Keratinocyte (primary cell): ENCODE data around the gene SDK2. TPM values are rescaled to one million over a fixed set of nuclear protein-coding genes. Genes with fewer than 3 reads are reported as not detected.

Experiments
- DNase-seq: peaks from one replicate; pipeline ENCODE4 v3.0.0-alpha.2; 2011; ENCODE audit warnings: low read depth, missing footprints, low spot score
- FAIRE-seq: peaks from 2 replicates; lab custom pipeline; 2011; peaks lifted over from hg19 to GRCh38; lab: Jason Lieb, UNC
- H2AFZ ChIP-seq: 2 replicates; pipeline ENCODE4 v1.6.0; 2012; ENCODE audit warnings: low read length, control low read depth, inconsistent platforms; ENCODE audit not compliant: control insufficient read depth
- H3K27ac ChIP-seq: 2 replicates; pipeline ENCODE4 v1.5.1; 2011; ENCODE audit warnings: low read length; ENCODE audit not compliant: control insufficient read depth, insufficient read depth
- H3K27me3 ChIP-seq: 3 replicates; pipeline ENCODE4 v1.6.0; 2011; ENCODE audit warnings: low read length; ENCODE audit not compliant: control insufficient read depth, insufficient read depth; ENCODE audit errors: extremely low read depth
- H3K36me3 ChIP-seq, 2 experiments: 2 replicates in 1 of 2; 3 replicates in 1 of 2; pipeline ENCODE4 v1.5.1; 2011; ENCODE audit warnings: low read length in 2 of 2, mild to moderate bottlenecking in 1 of 2; ENCODE audit not compliant: control insufficient read depth in 2 of 2, insufficient read depth in 2 of 2; ENCODE audit errors: extremely low read depth in 1 of 2
- H3K4me1 ChIP-seq: 3 replicates; pipeline ENCODE4 v1.5.1; 2011; ENCODE audit warnings: low read length; ENCODE audit not compliant: control insufficient read depth, insufficient read depth; ENCODE audit errors: extremely low read depth
- H3K4me2 ChIP-seq: 3 replicates; pipeline ENCODE4 v1.6.0; 2011; ENCODE audit warnings: low read depth, low read length; ENCODE audit not compliant: control insufficient read depth, insufficient read depth; ENCODE audit errors: extremely low read depth
- H3K4me3 ChIP-seq, 3 experiments: fragments of 200-600 bp in 1 of 3; sonication (generic) in 1 of 3; 2 replicates in 2 of 3; 3 replicates in 1 of 3; pipeline ENCODE4 v1.5.1; 2011 to 2016; ENCODE audit warnings: low read length in 3 of 3, mild to moderate bottlenecking in 3 of 3, control low read depth in 2 of 3, inconsistent platforms in 1 of 3, low read depth in 1 of 3, mixed read lengths in 1 of 3, mixed run types in 1 of 3, moderate library complexity in 1 of 3; ENCODE audit not compliant: control insufficient read depth in 2 of 3, insufficient read depth in 2 of 3; ENCODE audit errors: extremely low read depth in 1 of 3
- H3K79me2 ChIP-seq: 2 replicates; pipeline ENCODE4 v1.6.0; 2012; ENCODE audit warnings: low read length; ENCODE audit not compliant: control insufficient read depth, insufficient read depth
- H3K9ac ChIP-seq: 3 replicates; pipeline ENCODE4 v1.6.0; 2011; ENCODE audit warnings: low read length; ENCODE audit not compliant: control insufficient read depth, insufficient read depth; ENCODE audit errors: extremely low read depth
- H3K9me1 ChIP-seq: 3 replicates; pipeline ENCODE4 v1.6.0; 2011; ENCODE audit warnings: low read length; ENCODE audit not compliant: control insufficient read depth, insufficient read depth; ENCODE audit errors: extremely low read depth
- H3K9me3 ChIP-seq: 2 replicates; pipeline ENCODE4 v1.5.1; 2012; ENCODE audit warnings: low read depth, low read length; ENCODE audit not compliant: control insufficient read depth
- H4K20me1 ChIP-seq: 3 replicates; pipeline ENCODE4 v1.6.0; 2011; ENCODE audit warnings: low read length; ENCODE audit not compliant: control insufficient read depth, insufficient read depth; ENCODE audit errors: extremely low read depth
- EZH2 ChIP-seq: IDR thresholded peaks from one replicate; pipeline ENCODE4 v1.6.1; 2012; ENCODE audit warnings: inconsistent platforms, mild to moderate bottlenecking, low read length, moderate library complexity
- dilution Hi-C: fragments of 300-500 bp; cut with MboI; formaldehyde crosslinking; loops from one replicate; pipeline ENCODE4 v1.7.0; 2020; ENCODE audit warnings: low sequenced_read_pairs; ENCODE audit not compliant: extremely low pct_ligation_motif_present
- polyA plus RNA-seq, 5 experiments: library from polyadenylated mRNA; depleted of rRNA in 3 of 5; stranded (reverse) in 3 of 5; stranded (forward) in 1 of 5; unstranded in 1 of 5; fragments of >200 nt; gene quantifications; 1 replicate in 1 of 5; 2 replicates in 3 of 5; 3 replicates in 1 of 5; pipeline versions ENCODE4 v1.2.1 to v1.2.3, GENCODE V29; 2011 to 2012; ENCODE audit warnings: missing spikeins in 2 of 5, low read depth in 1 of 5, low replicate concordance in 1 of 5
- TF ChIP-seq, protein P1 (sequence below), 3 experiments: IDR thresholded peaks in 1 of 3; conservative IDR thresholded peaks in 1 of 3; optimal IDR thresholded peaks in 1 of 3; 2 replicates in 2 of 3; 3 replicates in 1 of 3; pipeline versions ENCODE3 to v1.5.1; 2011; ENCODE audit warnings: low read length in 3 of 3, mild to moderate bottlenecking in 3 of 3, moderate library complexity in 2 of 3, control low read depth in 1 of 3, inconsistent platforms in 1 of 3; ENCODE audit not compliant: insufficient read depth in 2 of 3; ENCODE audit errors: extremely low read depth in 1 of 3

The SDK2 gene
- polyA plus RNA-seq, 1 donor (not counting 4 experiments of a cell fraction or from before 2014, with no cell fraction given) = 1.8 TPM

- no peaks in the 10 kb centered on the region for H4K20me1 ChIP-seq
- H2AFZ ChIP-seq = no peak overlapping the region
- no peaks in the 10 kb centered on the region for H3K4me1 ChIP-seq
- no peaks in the 10 kb centered on the region for H3K9me3 ChIP-seq
- dilution Hi-C loops = no loop called here
- DNase-seq = no peak
- no peak overlapping the region for H3K9ac ChIP-seq
- H3K27me3 ChIP-seq = peaks cover 3% of the 10 kb centered on the region
- no peak overlapping the region for H3K27ac ChIP-seq
- H3K79me2 ChIP-seq = no peaks in the 10 kb centered on the region
- H3K4me2 ChIP-seq = no peak overlapping the region
- no peak for TF ChIP-seq EZH2
- TF ChIP-seq, protein P1, sequence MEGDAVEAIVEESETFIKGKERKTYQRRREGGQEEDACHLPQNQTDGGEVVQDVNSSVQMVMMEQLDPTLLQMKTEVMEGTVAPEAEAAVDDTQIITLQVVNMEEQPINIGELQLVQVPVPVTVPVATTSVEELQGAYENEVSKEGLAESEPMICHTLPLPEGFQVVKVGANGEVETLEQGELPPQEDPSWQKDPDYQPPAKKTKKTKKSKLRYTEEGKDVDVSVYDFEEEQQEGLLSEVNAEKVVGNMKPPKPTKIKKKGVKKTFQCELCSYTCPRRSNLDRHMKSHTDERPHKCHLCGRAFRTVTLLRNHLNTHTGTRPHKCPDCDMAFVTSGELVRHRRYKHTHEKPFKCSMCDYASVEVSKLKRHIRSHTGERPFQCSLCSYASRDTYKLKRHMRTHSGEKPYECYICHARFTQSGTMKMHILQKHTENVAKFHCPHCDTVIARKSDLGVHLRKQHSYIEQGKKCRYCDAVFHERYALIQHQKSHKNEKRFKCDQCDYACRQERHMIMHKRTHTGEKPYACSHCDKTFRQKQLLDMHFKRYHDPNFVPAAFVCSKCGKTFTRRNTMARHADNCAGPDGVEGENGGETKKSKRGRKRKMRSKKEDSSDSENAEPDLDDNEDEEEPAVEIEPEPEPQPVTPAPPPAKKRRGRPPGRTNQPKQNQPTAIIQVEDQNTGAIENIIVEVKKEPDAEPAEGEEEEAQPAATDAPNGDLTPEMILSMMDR (optimal IDR thresholded peaks at IDR 0.05 in 1 of 3, IDR thresholded peaks at IDR 0.05 in 1 of 3, conservative IDR thresholded peaks at IDR 0.05 in 1 of 3; ENCODE audit: extremely low read depth in 1 of 3, insufficient read depth in 2 of 3, low read length in 3 of 3) = peak; percentile 68 to 78 (median 77)
- no peak for FAIRE-seq
- no peaks in the 10 kb centered on the region for H3K36me3 ChIP-seq
- no peaks in the 10 kb centered on the region for H3K9me1 ChIP-seq
- no peak overlapping the region for H3K4me3 ChIP-seq
Measured at GRCh38 chr17:73657473-73658116, 13.3 kb upstream of the SDK2 start.

DNA sequence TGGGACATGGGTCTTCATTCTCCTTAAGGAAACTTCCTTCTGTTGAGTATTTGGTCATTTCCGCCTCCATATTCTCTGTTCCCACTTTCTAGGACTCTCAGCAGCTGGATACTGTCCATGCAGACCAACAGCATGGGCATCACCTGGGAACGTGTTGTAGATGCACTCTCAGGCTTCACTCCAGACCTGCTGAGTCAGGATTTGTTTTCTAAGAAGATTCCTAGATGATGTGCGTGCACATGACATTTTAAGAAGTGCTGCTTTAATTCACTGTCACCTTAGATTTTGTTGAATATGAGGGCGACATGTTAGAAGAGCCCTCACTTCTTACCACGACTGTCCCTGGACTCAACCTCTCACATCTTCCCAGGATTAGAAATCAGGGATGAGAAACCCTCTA is 10.0 kb upstream of the SDK2 start:
- Histone ChIP-seq H2AFZ (no peak overlapping the region), H3K27me3 (peaks cover 3% of the 10 kb centered on the region), H3K9me3 (no peaks in the 10 kb centered on the region), H3K4me2 (no peak overlapping the region), H3K36me3 (no peaks in the 10 kb centered on the region), H3K4me1 (no peaks in the 10 kb centered on the region), H3K9ac (no peak overlapping the region), H3K79me2 (no peaks in the 10 kb centered on the region), H3K4me3 (no peak overlapping the region), H3K27ac (no peak overlapping the region), H4K20me1 (no peaks in the 10 kb centered on the region), H3K9me1 (no peaks in the 10 kb centered on the region)
- DNase-seq = no peak
- FAIRE-seq = no peak
- dilution Hi-C loops = no loop called here
- TF ChIP-seq EZH2 = no peak
- TF ChIP-seq, protein P1 (optimal IDR thresholded peaks at IDR 0.05 in 1 of 3, IDR thresholded peaks at IDR 0.05 in 1 of 3, conservative IDR thresholded peaks at IDR 0.05 in 1 of 3; ENCODE audit: extremely low read depth in 1 of 3, insufficient read depth in 2 of 3, low read length in 3 of 3) = no peak
